GM13976 (cell line): ENCODE data around the gene PYGB.
"Not testable (repeated sequence)": the region's sequence is repeated elsewhere in the genome, so short reads cannot be mapped to it uniquely, and the experiment has no call there.

Source experiments
- DNase-seq: peaks from one replicate; pipeline ENCODE4 v3.0.0; 2012; ENCODE audit warnings: low spot score
- in situ Hi-C: fragments of 300-500 bp; cut with MboI; formaldehyde crosslinking; loops from one replicate; pipeline ENCODE4 v1.12.0; 2022; ENCODE audit warnings: low sequenced_read_pairs, mixed read lengths, inconsistent platforms; ENCODE audit not compliant: unreplicated experiment
- TF ChIP-seq, protein P1 (sequence below): IDR thresholded peaks from 2 replicates; pipeline ENCODE4 v1.5.1; 2012; ENCODE audit warnings: borderline replicate concordance, mild to moderate bottlenecking; ENCODE audit not compliant: insufficient read depth; ENCODE audit errors: extremely low read depth, missing control alignments, control extremely low read depth

Gene PYGB

DNA sequence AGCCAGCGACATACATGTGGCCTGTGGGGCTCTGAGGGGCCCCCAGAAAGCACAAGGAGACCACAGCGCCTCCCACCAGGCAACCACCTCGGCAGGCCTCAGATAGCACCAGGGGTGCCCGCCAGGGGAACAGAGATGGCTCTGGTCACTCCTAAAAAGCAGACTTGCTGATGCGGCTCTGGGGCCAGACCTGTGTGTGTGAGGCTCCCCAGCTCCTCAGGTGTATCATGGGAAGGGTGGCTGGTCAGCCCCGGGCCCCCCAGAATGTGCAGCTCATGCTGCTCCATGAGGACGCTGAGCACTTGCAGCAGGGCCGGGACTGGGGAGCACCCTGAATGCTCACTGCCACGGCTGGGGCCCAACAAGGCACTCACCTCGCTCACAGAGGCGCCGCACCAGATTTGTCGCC, 60.2 kb downstream of the PYGB start:
- in situ Hi-C loops: no loop called here
- no peak for DNase-seq
- TF ChIP-seq, protein P1, sequence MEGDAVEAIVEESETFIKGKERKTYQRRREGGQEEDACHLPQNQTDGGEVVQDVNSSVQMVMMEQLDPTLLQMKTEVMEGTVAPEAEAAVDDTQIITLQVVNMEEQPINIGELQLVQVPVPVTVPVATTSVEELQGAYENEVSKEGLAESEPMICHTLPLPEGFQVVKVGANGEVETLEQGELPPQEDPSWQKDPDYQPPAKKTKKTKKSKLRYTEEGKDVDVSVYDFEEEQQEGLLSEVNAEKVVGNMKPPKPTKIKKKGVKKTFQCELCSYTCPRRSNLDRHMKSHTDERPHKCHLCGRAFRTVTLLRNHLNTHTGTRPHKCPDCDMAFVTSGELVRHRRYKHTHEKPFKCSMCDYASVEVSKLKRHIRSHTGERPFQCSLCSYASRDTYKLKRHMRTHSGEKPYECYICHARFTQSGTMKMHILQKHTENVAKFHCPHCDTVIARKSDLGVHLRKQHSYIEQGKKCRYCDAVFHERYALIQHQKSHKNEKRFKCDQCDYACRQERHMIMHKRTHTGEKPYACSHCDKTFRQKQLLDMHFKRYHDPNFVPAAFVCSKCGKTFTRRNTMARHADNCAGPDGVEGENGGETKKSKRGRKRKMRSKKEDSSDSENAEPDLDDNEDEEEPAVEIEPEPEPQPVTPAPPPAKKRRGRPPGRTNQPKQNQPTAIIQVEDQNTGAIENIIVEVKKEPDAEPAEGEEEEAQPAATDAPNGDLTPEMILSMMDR: no peak

DNA sequence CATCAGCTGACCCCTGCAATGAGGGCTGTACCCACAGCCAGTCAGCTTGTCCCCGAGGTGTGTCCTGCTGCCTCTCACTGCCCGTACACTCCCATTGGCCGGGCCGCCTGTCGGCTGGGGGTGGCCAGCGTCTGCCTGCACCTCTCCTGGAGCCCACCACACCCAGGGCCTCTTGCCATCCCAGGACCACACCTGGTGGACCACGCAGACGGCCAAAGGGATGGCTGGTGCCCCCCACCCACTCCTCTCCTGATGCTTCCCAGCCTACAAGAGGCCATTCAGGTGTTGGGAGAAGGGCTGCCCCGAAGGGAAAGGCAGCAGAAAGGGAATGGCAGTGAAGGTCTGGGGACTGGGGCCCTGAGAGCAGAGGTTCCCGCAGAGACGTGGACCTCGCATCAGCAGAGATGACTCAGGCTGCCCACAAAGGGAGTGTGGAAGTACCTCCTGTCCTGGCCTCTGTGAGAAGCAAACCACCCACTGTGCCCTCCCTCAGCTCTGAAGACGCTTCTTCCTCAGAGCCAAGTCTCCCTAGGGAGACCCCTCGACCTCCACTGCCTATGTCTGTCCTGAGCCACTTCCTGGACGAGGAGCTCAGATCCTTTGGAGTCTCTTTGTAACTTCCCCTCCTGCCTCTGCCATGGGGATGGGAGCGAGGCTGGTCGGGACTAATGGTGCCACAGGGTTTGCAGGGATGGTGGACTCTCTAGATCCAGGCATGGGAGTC, 60.9 kb downstream of the PYGB start:
- in situ Hi-C loops: no loop called here
- TF ChIP-seq, protein P1: no peak
- DNase-seq: no peak

DNA sequence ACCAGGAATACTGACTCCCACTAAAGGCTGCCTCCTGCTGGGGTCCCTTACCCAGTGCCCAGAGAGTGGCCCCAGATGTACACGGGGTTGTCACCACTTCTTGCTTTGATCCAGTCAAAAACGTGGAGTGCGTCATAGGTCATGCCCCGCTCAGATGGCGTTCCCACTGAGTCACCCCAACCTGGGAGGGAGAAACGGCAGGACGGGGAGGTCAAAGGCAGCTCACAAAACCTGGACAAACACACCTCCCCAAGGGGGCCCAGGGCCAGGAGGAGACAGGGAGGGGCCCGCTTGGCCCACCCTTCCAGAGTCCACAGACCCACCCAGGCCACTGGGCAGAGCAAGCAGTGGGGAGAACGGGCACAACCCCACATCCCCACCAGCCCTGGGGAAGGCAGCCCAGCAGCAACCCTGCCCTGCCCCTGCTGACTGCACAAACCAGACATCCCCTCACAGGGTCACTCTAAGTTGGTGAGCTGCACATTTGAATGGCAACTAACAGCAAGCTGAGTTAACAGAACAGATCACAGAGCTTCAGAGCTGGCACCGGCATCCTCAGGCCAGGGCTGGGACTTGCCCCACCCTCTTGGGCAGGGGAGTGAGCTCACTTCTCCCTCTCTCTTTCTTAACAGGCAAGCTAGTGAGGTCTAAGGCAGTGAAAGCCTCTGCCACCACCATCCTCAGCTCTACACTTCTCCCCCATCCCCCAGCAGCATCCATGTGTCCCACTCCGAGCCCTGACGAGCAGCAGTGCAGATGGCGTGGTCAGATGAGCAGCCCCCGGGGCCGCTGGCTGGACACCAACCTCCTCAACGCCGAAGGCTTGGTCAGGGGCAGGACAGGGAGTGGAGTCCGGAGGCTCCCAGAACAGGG, 61.7 kb downstream of the PYGB start:
- in situ Hi-C loops: no loop called here
- TF ChIP-seq, protein P1: no peak
- DNase-seq: no peak

DNA sequence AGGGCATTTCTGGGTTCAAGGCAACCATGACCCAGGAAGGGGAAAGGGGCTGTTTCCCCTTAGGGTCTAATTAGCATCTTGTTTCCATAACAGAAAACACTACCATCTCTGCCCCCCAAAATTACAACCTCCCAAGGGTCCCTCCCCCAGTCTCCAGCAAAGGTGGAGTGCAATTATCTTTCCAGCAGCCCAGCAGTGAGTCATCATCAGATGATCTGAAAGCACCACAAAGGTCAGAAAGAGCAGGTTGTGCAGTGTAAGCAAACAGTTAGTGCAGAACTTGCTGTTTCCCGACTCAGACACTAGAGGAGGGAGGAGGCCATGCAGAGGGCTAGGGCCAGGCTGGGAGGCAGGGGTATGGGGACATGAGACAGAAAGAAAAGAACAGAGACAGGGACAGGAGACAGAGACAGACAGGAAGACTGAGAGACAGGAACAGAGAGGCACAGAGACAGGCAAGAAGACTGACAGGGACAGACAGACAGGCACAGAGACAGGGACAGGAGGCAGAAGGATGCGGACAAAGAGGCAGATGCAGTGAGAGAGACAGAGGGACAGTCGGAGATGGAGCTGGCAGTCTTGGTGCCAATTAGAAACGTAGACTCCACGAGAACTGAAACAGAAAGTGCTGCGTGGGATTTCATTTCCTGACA, 62.5 kb downstream of the PYGB start:
- DNase-seq: peak; percentile 83
- TF ChIP-seq, protein P1: peak; percentile 84
- in situ Hi-C loops: no loop called here

DNA sequence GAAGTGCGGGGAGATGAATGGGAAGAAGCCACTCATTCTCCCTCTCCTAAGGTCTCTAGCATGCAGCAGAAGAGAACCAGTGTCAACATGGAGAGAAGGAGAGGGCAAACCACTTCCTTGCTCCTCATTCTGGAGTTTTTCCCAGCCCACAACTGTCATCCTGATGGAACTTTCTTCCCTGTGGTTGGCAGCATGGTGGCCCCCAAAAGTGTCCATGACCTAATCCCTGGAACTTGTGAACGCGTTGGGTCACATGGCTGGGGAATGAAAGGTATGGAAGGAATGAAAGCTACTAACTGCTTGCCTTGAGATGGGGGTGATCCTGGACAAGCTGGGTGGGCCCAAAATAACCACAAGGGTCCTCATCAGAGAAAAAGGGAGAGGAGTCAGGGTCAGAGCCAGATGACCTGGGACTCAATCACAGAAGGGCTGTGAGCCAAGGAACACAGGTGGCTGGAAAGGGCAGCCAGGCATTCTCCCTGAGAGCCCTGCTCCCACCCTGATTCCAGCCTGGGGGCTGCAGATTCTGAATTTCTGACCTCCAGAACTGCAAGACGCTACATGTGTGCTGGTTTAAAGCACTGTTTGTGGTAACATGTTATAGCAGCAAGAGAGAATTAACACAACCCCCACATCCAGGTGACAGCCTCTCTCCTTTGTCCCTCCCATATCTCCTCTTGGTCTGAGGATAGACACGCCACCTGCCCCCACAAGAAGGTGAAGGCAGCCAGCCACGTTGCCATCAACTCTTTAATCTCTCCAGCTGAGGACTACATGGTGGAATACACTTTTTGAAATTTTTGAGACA, 63.2 kb downstream of the PYGB start:
- in situ Hi-C loops: no loop called here
- TF ChIP-seq, protein P1: no peak
- no peak for DNase-seq

DNA sequence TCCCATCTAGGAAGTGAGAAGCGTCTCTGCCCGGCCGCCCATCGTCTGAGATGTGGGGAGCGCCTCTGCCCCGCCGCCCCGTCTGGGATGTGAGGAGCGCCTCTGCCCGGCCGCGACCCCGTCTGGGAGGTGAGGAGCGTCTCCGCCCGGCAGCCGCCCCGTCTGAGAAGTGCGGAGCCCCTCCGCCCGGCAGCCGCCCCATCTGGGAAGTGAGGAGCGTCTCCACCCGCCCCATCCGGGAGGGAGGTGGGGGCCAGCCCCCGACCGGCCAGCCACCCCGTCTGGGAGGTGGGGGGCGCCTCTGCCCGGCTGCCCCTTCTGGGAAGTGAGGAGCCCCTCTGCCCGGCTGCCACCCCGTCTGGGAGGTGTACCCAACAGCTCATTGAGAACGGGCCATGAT, 64.8 kb downstream of the PYGB start:
- in situ Hi-C loops, DNase-seq: not testable (repeated sequence)
